CMK (cell line): ENCODE results near the gene DLG2.

Experiments
- DNase-seq: peaks from one replicate; pipeline ENCODE4 v3.0.0-alpha.2; 2010; ENCODE audit warnings: low read depth

DLG2 gene

DNA sequence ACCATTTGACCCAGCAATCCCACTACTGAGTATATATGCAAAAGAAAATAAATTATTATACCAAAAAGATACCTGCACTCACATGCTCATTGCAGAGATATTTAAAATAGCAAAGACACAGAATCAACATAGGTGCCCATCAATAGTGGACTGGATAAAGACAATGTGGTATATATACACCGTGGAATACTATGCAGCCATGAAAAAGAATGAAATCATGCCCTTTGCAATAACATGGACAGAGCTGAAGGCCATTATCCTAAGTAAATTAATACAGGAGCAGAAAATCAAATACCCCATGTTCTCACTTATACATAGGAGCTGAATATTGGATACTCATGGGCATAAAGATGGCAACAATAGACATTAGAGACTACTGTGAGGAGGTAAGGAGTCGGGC lies 68.7 kb downstream of the DLG2 start:
- DNase-seq = no peak

DNA sequence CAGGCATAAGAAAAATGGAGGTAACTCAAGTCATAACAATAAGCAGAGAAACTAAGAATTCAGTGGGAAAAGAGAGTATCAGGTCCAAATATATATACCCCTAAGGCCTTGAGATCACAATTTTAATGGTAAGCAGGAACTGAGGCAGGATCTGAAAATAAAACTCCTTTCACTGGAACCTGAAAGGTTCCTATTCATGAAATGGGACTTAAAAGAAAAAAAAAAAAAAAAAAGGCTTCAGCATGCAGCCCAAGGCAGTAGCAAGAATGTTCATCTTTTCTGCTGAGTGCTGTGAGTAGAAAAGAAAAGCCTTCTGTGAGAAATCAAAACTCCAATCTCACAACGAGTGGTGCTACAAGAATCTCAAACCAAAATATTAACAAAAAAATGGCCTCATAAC lies 75.3 kb downstream of the DLG2 start:
- DNase-seq = no peak

DNA sequence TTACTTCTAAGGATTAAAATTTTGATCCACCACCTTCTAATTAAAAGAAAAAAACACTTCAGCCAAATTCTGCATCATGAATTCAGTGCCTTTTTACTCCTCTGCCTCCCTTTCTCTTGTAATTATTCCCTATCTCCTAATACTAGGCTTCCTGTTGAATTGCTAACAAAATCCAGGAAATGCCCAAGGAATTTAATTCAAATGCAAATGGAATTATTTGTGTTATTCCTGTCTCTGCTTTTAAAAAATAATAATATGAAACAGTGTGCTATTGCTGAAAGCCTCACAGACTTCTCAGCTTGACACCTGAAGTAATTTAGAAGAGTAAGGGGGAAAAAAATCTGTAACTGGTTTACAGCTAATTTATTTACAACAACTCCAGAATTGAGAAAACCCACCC lies 85.5 kb downstream of the DLG2 start:
- no peak for DNase-seq

DNA sequence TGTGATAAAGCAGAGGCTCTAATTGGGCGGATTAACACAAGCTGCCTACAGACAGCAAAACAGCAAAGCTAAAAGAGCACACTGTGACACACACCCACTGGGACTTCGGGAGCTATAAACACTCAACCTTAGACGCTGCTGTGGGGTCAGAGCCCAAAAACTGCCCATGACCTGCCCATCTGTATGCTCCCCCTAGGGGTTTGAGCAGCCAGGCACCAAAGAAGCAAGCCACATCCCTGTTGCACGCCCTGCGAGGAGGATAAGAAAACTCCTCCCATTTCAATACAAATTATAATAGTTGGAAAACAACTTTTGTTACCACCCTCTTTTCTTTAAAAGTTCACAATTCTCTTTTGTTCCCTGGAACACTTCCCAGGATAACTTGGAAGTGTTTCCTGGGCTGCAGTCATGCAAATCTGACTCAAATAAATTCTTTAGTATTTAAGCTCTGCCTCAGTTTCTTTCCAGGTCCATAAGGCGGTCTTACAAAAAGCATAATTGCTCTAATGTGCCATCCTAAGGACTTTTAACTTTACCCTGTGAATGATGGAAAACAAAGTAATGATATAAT lies 86.4 kb downstream of the DLG2 start:
- DNase-seq = no peak

DNA sequence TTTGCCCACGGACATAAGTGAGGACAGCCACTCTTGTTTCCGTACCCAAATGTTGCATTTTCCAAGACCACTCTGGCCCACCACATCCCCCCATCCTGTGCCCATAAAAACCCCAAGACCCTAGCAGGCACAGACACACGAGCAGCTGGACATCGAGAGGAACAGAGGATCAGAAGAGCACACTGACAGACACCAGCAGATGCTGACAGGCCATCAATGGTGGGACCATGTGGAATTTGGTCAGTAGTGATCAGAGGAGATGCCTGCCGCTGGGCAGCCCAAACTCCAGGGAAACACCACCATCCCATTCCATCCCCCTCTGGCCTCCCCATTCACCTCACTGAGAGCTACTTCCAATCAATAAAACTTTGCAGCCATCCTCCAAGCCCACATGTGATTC lies 87.0 kb downstream of the DLG2 start:
- DNase-seq = no peak

DNA sequence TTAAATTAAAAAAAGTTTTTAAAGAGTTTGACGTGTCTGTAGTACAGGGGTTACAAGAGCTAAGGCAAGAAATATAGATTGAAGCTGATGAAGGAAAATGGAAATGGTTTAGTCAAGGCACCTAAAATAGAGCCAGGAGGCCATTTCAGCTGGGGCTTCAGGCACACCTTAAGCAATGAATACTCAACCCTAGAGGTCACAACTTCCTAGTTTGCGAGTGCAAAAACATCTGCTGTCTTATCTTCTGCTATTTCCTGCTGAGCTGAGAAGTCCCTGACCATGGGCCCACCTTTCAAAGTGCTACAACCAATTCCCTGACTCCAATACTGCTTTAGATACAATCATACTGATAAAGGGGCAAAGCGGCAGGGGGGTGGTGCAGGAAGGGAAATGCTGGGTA lies 87.4 kb downstream of the DLG2 start:
- DNase-seq = no peak

DNA sequence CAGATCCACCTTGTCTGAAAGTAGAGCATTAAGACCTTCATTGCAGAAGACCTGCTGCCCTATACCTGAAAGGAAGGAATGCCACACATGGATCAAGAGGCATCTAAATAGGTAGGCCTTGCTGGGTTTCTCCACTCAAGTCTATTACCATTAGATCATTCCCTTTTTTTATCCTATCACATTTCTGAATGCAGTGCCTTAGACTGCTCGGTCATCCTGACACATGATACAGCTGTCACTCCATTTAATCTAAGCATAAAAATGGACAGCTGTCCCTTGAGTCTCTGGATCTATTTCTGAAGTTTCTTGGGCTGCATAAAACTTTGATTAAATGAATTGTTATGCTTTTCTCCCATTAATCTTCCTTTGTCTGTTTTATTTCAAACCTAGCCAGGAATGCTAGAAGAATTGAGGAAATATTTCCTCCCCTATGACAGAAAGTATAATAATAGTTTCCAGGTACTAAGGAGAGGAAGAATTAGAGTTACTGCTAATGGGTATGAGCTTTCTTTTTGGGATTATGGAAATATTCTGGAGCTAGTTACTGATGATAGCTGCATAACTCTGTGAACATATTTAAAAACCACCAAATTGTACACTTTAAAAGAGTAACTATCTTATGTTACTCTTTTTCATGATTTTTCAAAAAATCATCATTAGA lies 88.0 kb downstream of the DLG2 start:
- DNase-seq = no peak

DNA sequence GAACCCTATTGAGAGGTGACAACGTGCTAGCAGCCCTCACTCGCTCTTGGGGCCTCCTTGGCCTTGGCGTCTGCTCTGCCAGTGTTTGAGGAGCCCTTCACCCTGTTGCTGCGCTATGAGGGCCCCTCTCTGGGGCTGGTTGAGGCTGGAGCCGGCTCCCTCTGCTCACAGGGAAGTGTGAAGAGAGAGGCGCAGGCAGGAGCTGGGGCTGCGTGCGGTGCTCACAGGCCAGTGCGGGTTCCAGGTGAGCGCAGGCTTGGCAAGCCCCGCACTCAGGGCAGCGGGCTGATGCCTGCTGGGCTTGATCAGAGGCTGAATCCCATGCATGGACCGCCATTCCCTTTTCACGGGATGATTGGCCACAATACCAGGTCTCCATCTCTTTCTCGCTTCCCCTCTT lies 90.7 kb downstream of the DLG2 start:
- DNase-seq = no peak

DNA sequence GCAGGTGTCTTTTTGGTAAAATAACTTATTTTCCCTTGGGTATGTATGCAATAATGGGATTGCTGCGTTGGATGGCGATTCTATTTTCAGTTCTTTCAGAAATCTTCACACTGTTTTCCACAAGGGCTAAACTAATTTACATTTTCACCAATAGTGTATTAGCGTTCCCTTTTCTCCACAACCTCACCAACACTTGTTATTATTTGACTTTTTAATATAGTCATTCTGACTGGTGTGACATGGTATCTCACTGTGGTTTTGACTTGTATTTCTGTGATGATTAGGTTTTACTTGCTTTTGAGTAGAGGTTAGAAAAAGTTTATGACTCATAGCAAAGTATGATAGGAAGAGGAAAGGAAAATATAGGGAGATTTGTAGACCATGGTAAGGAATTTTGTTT lies 92.3 kb downstream of the DLG2 start:
- DNase-seq = no peak

DNA sequence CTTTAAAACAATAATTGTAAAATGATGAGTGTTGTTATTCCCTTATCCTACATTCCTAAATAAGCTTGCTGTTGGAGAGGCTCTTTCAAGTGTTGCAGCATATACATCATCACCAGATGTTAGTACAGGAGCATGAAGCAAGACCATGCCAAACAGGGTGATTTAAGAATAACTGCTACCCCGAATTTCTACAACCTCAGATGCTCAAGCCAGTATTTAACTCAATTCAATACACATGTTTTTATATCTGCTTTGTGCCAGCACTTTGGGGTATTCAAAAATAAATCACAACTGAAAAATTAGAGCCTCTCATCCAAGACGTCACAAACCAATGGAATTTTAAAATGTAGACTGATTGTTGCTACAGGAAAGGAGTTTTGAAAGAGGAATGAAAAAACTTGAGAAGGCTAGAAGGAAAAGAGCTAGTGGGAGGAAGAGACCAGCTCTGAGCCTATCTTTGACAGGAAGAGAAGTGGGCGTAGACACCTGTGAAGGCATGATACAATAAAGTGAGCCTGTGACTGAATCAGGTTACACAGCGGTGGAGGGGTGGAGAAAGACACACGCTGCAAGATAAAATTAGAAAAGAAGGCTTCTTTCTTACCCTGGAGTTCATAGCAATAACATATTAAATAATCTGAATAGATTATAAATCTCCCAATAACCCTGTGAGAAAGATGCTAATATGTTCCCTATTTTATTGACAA lies 95.8 kb downstream of the DLG2 start:
- no peak for DNase-seq

DNA sequence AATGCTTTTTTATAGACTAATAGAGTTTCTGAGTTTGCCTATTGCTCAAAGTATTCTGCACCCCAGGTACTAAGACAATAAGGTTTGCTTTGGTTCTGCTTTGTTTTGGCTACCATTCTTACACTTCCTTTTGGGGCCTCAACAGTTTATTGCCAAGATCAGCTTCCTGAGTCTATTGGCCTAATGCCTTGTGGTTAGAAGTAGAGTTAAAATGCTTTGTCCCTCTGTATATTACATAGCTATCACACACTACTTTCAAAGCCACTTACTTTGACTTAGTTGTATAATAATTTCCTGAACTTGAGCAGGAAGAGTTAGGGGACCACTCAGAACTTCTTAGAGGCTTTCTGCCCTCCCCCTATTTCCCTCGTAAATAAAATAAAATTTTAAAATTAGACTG lies 96.5 kb downstream of the DLG2 start:
- DNase-seq = no peak

DNA sequence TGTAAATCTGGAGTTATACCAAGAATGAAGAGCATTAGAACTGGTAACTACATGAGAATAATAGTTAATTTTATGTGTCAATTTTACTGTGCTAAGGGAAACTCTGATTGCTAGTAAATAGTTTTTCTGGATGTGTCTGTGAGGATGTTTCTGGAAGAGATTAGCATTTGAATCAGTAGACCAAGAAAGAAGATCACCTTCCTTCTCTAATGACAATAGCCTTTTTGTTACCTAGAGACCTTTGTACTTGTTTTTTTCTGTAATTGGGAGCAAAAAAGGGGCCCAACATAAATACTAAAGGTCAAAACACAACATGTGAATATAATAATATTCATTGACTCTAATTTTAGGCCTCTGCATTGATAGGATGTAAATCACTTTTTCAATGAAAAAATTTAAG lies 100.6 kb downstream of the DLG2 start:
- DNase-seq = no peak

DNA sequence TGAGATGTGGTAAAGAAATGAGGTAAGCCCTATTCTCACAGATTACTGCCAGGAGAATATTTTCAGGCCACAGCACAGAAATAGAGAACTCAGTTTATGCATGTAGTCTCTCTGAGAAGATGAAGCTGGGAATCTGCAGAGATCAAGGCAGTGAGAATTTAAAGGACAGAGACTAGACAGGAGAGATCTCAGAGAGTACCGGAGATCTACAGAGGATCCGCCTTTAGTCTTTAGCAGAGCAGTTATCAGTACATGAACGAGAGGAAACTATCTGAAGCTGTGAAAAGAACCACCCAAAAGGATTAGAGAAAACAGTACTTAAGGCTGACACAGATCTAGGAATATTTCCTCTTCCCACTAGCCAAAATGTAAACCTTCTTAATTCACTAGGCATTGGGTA lies 101.5 kb downstream of the DLG2 start:
- no peak for DNase-seq

DNA sequence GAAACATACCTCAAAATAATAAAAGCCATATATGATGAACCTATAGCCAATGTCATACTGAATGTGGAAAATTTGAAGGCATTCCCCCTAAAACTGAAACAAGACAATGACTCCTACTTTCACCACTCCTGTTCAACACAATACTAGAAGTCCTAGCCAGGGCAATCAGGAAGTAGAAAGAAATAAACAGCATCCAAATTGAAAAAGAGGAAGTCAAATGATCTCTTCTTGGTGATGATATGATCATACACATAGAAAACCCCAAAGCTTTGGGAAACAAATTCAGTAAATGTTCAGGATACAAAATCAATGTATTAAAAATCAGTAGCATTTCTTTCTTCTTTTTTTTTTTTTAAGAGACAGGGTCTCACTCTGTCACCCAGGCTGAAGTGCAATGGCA lies 109.9 kb downstream of the DLG2 start:
- no peak for DNase-seq

DNA sequence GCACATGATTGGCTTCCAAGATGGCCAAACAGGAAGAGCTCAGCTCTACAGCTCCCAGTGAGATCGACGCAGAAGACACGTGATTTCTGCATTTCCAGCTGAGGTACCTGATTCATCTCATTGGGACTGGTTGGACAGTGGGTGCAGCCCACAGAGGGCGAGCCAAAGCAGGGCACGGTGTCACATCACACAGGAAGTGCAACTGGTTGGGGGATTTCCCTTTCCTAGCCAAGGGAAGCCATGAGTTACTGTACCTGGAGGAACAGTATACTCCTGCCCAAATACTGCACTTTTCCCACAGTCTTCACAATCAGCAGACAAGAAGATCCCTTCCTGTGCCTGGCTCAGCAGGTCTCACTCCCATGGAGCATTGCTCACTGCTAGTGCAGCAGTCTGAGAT lies 131.2 kb downstream of the DLG2 start:
- no peak for DNase-seq

DNA sequence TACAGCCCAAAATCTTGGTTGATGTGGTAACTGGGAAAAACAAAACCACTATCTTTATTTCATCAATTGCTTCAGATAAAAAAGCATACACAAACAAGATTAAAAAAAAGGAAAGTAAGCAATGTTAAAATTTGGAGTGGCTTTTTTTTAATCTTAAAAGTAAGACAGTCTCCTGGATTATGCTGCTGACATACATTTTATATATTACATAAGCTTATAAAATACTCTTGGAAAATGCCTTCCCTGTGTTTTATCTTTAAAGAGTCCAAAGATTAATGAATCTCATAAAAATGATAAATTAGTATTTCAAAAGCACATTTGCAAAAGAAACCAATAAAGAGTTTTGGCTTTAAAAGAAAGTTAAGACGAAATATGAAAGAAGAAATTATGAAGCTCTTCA lies 132.7 kb downstream of the DLG2 start:
- no peak for DNase-seq

DNA sequence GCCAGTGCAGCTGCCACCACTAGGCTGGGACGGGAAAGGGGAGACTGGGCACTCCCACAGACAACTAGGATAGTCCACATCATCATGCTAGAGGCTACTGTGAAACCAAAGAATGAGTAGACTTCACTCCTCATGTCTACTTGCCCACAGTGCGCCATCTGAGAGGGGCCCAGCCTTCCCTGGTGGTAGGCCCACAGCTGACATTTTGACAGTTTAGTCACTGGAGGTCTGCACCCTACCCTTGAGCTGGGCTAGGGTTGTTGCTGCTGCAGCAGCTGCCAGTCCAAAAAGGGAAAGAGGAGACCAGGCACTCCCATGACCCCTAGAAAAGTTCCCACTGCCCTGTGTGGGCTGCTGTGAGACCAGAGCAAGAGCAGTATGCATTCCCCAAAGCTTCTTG lies 141.2 kb downstream of the DLG2 start:
- no peak for DNase-seq

DNA sequence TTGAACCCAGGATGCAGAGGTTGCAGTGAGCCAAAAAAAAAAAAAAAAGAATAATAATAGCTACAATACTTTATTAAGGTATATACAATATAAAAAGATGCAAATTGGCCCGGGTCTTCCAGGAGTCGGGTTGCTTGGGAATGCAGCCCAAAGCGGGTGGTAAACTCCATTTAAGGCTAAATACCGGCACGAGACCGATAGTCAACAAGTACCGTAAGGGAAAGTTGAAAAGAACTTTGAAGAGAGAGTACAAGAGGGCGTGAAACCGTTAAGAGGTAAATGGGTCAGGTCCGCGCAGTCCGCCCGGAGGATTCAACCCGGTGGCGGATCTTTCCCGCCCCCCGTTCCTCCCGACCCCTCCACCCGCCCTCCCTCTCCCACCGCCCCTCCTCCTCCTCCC lies 143.3 kb downstream of the DLG2 start:
- DNase-seq = no peak

DNA sequence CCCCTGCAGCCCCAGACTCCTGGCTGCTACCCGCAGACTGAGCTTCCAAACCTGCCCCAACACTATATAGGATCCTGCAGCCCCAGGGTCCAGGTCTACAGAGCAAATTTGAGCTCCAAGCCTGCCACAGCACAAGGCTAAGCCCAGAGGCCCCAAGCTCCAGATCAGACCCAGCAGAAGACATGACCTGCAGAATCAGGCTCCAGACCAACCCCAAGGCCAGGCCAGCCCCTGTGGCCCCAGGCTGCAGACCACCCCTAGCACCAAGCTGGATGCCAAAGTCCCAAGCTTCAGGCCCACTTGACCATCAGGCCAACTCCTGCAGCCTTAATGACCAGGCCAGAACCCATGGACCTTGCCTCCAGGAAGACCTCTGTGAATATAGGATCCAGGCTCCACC lies 145.3 kb downstream of the DLG2 start:
- DNase-seq = no peak

DNA sequence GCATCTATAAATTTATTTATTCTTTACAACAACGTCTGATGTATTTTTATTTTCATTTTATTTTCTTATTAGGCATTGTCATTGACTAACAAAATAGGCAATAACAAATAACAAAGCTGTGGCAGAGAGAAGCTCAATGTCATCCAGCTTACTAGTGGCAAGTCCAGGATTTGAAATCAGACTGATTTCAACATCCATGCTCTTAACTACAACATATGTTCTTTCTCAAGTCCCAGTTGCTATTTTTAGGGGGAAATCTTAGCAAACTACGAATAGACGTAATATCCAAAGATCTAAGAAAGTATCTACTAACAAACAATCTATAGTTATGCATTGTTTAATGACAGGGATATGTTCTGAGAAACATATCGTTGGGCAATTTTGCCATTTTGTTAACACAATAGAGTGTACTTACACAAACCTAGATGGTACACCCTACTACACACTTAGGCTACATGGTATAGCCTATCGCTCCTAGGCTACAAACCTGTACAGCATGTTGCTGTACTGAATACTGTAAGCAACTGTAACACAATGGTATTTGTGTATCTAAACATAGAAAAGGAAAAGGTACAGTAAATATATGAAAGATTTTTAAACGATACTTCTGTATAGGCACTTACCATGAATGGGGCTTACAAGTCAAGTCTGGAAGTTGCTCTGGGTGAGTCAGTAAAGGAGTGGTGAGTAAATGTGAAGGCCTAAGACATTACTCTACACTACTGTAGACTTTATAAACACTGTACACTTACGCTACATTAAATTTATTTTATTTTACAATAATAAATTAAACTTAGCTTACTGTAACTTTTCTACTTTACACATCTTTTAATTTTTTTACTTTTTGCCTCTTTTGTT lies 151.3 kb downstream of the DLG2 start:
- no peak for DNase-seq

DNA sequence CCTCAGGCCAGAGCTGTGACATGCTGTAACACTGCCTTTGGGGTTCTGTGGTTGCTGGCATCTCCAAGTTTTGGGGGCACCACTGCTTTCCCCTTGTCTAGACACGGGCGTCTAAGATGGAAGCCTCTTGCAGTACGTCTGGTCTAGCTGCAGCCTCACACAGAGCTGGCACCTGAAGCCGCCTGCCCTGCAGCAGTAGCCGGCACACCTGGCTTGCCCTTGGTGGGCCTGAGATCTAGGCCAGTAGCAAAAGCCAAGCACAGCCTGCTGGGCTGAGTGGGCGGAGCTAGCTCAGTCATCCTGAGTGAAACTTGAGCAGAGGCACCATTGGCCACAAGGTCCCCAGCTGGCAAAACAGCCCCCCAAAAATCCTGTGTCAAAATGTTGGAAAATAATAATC lies 154.2 kb downstream of the DLG2 start:
- DNase-seq = no peak

DNA sequence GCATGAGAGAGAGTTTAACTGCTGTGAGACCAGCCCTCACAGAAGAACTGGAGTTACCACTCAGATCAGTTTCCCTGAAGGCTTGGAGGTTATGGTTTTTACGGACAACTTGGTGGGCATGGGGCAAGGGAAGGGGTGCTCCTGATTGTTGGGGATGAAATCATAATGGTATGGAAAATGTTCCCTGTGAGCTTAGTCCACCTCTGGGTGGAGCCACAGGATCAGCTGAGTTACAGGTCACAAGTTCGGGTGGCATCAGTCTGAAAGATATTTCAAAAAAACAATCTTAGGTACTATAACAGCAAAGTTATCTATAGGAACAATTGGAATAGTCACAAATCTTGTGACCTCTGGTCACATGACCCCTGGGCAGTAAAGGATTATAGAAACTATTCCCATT lies 162.9 kb downstream of the DLG2 start:
- DNase-seq = no peak

DNA sequence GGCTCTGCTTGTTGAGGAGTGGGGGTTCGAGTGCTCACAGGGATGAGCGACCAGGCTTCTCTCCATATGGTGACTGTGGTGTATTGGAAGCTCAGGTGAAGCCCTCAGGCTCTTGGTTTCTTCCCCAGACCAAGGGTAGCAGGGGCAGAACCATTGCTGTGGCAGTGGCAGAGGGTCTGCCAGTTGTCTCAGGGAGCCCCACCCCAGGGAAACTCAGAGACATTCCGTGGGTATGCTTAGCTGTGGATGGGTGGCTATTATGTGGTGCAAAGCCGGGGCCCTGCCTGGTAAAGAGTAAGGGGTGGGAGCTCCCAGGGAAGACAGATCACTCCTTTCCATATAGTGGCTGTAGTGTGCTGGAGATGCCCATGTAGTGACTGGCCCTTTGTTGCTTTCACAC lies 167.8 kb downstream of the DLG2 start:
- DNase-seq = no peak
